Liver (tissue), 9 donors: Measurements from ENCODE around the gene TOGARAM2. TPM values are rescaled to one million over a fixed set of nuclear protein-coding genes. Genes with fewer than 3 reads are reported as not detected.

Experiments
- DNase-seq: peaks from one replicate; pipeline ENCODE4 v3.0.0-alpha.2; 2017; ENCODE audit warnings: low spot score
- H3K27ac ChIP-seq, 2 donors: one replicate each; pipeline ENCODE4 v1.7.0; 2013; ENCODE audit warnings: inconsistent platforms in 2 of 2, low read length in 2 of 2, control low read depth in 1 of 2, low read depth in 1 of 2, mild to moderate bottlenecking in 1 of 2
- H3K27me3 ChIP-seq, 4 donors: one replicate each; pipeline versions ENCODE4 v1.6.1 to v1.7.0; 2013; ENCODE audit warnings: low read length in 3 of 4, inconsistent platforms in 1 of 4, mild to moderate bottlenecking in 1 of 4, moderate library complexity in 1 of 4; ENCODE audit not compliant: control insufficient read depth in 4 of 4, insufficient read depth in 4 of 4
- H3K36me3 ChIP-seq, 4 donors: one replicate each; pipeline versions ENCODE4 v1.6.1 to v1.7.0; 2013; ENCODE audit warnings: low read length in 3 of 4, mild to moderate bottlenecking in 3 of 4, low read depth in 1 of 4, moderate library complexity in 1 of 4; ENCODE audit not compliant: control insufficient read depth in 4 of 4, insufficient read depth in 3 of 4
- H3K4me1 ChIP-seq, 4 donors: one replicate each; pipeline versions ENCODE4 v1.6.1 to v1.7.0; 2013; ENCODE audit warnings: low read length in 3 of 4, mild to moderate bottlenecking in 3 of 4, moderate library complexity in 1 of 4; ENCODE audit not compliant: control insufficient read depth in 4 of 4, insufficient read depth in 4 of 4
- H3K4me3 ChIP-seq, 3 donors: one replicate each; pipeline versions ENCODE4 v1.6.1 to v1.7.0; 2013; ENCODE audit warnings: low read length in 3 of 3, control low read depth in 1 of 3, low read depth in 1 of 3, mild to moderate bottlenecking in 1 of 3
- H3K9ac ChIP-seq, 2 donors: one replicate each; pipeline ENCODE4 v1.7.0; 2013; ENCODE audit warnings: low read length in 2 of 2, mild to moderate bottlenecking in 2 of 2, moderate library complexity in 2 of 2, control low read depth in 1 of 2, low read depth in 1 of 2
- H3K9me3 ChIP-seq, 4 donors: one replicate each; pipeline versions ENCODE4 v1.6.1 to v1.7.0; 2013; ENCODE audit warnings: low read length in 3 of 4; ENCODE audit not compliant: control insufficient read depth in 4 of 4
- EGR1 ChIP-seq, 2 donors: IDR thresholded peaks; 2 replicates each; pipeline ENCODE4 v1.6.1; 2016 to 2018; ENCODE audit warnings: antibody characterized with exemption in 2 of 2, low read depth in 2 of 2
- FOXA1 ChIP-seq: IDR thresholded peaks from 2 replicates; pipeline ENCODE4 v1.6.1; 2016; ENCODE audit warnings: antibody characterized with exemption
- FOXA2 ChIP-seq: IDR thresholded peaks from 2 replicates; pipeline ENCODE4 v1.6.1; 2016; ENCODE audit warnings: antibody characterized with exemption
- GABPA ChIP-seq, 2 donors: IDR thresholded peaks in 1 of 2; conservative IDR thresholded peaks in 1 of 2; 2 replicates each; pipeline ENCODE4 v1.6.1; 2016; ENCODE audit warnings: antibody characterized with exemption in 2 of 2, mild to moderate bottlenecking in 1 of 2, moderate library complexity in 1 of 2
- HNF4A ChIP-seq, 2 donors: conservative IDR thresholded peaks; 2 replicates each; pipeline ENCODE4 v1.6.1; 2016; ENCODE audit warnings: antibody characterized with exemption in 2 of 2, mild to moderate bottlenecking in 2 of 2
- HNF4G ChIP-seq: IDR thresholded peaks from 2 replicates; pipeline ENCODE4 v1.6.1; 2016; ENCODE audit warnings: antibody characterized with exemption
- JUND ChIP-seq, 2 donors: IDR thresholded peaks; 2 replicates each; pipeline ENCODE4 v1.6.1; 2016; ENCODE audit warnings: antibody characterized with exemption in 2 of 2
- NR2F2 ChIP-seq: IDR thresholded peaks from 2 replicates; pipeline ENCODE4 v1.6.1; 2016; ENCODE audit warnings: antibody characterized with exemption
- RAD21 ChIP-seq, 2 donors: IDR thresholded peaks; 2 replicates each; pipeline ENCODE4 v1.6.1; 2016; ENCODE audit warnings: antibody characterized with exemption in 2 of 2, mild to moderate bottlenecking in 2 of 2
- RXRA ChIP-seq, 2 donors: IDR thresholded peaks; 2 replicates each; pipeline ENCODE4 v1.6.1; 2017 to 2018; ENCODE audit warnings: antibody characterized with exemption in 2 of 2, mild to moderate bottlenecking in 1 of 2
- SP1 ChIP-seq: IDR thresholded peaks from 2 replicates; pipeline ENCODE4 v1.6.1; 2018; ENCODE audit warnings: antibody characterized with exemption, mild to moderate bottlenecking
- TAF1 ChIP-seq: conservative IDR thresholded peaks from 2 replicates; pipeline ENCODE4 v1.6.1; 2016; ENCODE audit warnings: antibody characterized with exemption, mild to moderate bottlenecking
- YY1 ChIP-seq: IDR thresholded peaks from 2 replicates; pipeline ENCODE4 v1.6.1; 2016; ENCODE audit warnings: antibody characterized with exemption, mild to moderate bottlenecking
- WGBS: extraction: QIAGEN DNeasy Blood & Tissue Kit; methylation state at CpG from one replicate; pipeline ENCODE4 v1.1.7; 2013; 5-methylcytosine and 5-hydroxymethylcytosine counted together
- polyA plus RNA-seq, 2 donors: library from polyadenylated mRNA; stranded (reverse) in 1 of 2; unstranded in 1 of 2; fragments of 200-250 nt in 1 of 2; fragments of >200 nt in 1 of 2; fragmentation: Nextera tagmentation in 1 of 2; extraction: Ambion mirVana in 1 of 2; gene quantifications; one replicate each; pipeline versions ENCODE4 v1.2.1 to v1.2.3, GENCODE V29; 2013 to 2015
- total RNA-seq, 2 donors: library from RNA; depleted of rRNA; stranded (reverse); fragments of >200 nt; gene quantifications; one replicate each; pipeline ENCODE4 v1.2.3, GENCODE V29; 2014
- TF ChIP-seq, protein P1 (sequence below): IDR thresholded peaks from 2 replicates; pipeline ENCODE4 v1.6.1; 2016; ENCODE audit warnings: antibody characterized with exemption, mild to moderate bottlenecking
- TF ChIP-seq, protein P2 (sequence below): fragments of 150-350 bp; IDR thresholded peaks from 2 replicates; pipeline ENCODE4 v1.5.1; 2017; ENCODE audit warnings: improper control_type of control experiment, low read depth, low read length; ENCODE audit not compliant: missing input control
- TF ChIP-seq, protein P3 (sequence below): IDR thresholded peaks from 2 replicates; pipeline ENCODE4 v1.6.1; 2016; ENCODE audit warnings: antibody characterized with exemption
- TF ChIP-seq, protein P4 (sequence below): IDR thresholded peaks from 2 replicates; pipeline ENCODE4 v1.6.1; 2016; ENCODE audit warnings: antibody characterized with exemption
- TF ChIP-seq, protein P5 (sequence below): IDR thresholded peaks from 2 replicates; pipeline ENCODE4 v1.6.1; 2016; ENCODE audit warnings: antibody characterized with exemption
- donor health status: healthy.
- donor health status: healthy.
- donor health status: healthy.
- donor health status: healthy.
- donor health status: healthy.

TOGARAM2 gene
- total and polyA plus RNA-seq, 4 donors = 0.15 to 0.42 (median 0.19) TPM; not detected in 1

DNA sequence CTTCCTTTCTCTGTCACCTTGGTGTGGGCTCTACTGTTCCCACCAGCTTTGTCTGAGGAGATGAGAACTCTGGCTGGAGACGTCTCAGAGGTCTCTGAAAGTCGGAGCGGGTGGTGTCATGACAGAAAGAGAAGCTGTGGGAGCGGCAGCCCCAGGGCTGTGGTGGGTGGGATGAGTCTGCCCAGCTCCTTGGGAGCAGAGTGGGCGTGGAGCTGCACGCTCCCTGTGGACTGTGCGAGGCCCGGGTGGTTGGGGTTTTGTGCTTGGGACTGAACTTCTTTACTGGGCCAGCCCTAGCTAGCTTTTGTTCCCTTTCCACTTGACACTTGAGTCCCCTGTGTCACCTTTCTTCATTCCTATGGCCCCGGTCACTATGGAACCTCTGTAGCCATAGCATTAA, 10.4 kb downstream of the TOGARAM2 start:
- no peak for DNase-seq
- Histone ChIP-seq H3K9ac (no peak overlapping the region), H3K36me3 (no peaks in the 10 kb centered on the region), H3K4me3 (no peak overlapping the region), H3K9me3 (no peaks in the 10 kb centered on the region), H3K27ac (no peak overlapping the region), H3K4me1 (no peaks in the 10 kb centered on the region), H3K27me3 (no peaks in the 10 kb centered on the region)
- TF ChIP-seq, protein P1, sequence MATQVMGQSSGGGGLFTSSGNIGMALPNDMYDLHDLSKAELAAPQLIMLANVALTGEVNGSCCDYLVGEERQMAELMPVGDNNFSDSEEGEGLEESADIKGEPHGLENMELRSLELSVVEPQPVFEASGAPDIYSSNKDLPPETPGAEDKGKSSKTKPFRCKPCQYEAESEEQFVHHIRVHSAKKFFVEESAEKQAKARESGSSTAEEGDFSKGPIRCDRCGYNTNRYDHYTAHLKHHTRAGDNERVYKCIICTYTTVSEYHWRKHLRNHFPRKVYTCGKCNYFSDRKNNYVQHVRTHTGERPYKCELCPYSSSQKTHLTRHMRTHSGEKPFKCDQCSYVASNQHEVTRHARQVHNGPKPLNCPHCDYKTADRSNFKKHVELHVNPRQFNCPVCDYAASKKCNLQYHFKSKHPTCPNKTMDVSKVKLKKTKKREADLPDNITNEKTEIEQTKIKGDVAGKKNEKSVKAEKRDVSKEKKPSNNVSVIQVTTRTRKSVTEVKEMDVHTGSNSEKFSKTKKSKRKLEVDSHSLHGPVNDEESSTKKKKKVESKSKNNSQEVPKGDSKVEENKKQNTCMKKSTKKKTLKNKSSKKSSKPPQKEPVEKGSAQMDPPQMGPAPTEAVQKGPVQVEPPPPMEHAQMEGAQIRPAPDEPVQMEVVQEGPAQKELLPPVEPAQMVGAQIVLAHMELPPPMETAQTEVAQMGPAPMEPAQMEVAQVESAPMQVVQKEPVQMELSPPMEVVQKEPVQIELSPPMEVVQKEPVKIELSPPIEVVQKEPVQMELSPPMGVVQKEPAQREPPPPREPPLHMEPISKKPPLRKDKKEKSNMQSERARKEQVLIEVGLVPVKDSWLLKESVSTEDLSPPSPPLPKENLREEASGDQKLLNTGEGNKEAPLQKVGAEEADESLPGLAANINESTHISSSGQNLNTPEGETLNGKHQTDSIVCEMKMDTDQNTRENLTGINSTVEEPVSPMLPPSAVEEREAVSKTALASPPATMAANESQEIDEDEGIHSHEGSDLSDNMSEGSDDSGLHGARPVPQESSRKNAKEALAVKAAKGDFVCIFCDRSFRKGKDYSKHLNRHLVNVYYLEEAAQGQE = no peak
- TF ChIP-seq RXRA (IDR thresholded peaks at IDR 0.05) (no peak), FOXA2 (no peak), SP1 (no peak), JUND (IDR thresholded peaks at IDR 0.05) (no peak), FOXA1 (no peak)
- 92% methylated on average over 9 of the region's 9 CpGs for whole genome bisulfite sequencing

DNA sequence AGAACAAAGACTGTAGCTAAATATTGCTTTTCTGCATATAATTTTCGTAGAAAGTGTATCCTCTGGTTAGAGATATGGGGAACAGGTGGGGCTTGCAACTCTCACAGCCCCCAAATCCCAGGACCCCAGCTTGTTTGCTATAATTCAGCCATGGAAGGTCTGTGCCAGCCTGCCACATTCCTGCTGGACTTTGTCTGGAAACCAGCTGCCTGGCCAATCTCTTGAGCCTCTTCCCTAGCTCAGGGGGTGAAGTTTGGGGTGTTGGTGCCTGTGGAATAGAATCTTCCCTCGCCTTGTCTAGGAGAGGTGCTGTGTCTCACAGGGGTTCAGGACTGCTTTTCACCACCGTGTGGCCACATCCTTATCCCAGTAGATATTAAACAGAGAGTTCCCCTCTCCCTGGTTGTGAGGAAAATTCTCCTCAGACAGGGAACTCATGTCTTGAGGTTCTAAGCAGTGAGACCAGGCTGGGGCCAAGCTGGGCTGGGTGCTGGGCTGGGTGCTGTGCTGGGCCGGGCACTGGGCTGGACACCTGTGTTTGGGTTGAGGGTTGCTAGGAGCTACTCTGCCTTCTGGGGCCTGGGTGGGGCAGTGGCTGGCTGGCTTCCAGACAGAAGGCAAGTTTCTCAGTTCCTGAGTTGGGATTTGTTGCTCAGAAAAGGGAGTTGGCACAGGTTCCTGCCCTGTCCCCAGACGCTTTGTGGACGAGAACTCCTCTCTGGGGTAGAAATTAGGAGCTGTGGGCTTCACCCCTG, 12.3 kb downstream of the TOGARAM2 start:
- peaks cover 0 to 3% (median 0%) of the 10 kb centered on the region in 4 donors for H3K27me3 ChIP-seq
- no peaks in the 10 kb centered on the region for H3K9me3 ChIP-seq
- no peak for DNase-seq
- no peaks in the 10 kb centered on the region for H3K4me1 ChIP-seq
- 76% methylated on average over 6 of the region's 6 CpGs for WGBS
- H3K9ac ChIP-seq = no peak overlapping the region
- H3K27ac ChIP-seq = no peak overlapping the region
- no peaks in the 10 kb centered on the region for H3K36me3 ChIP-seq
- H3K4me3 ChIP-seq = no peak overlapping the region
- no peak for TF ChIP-seq NR2F2
- TF ChIP-seq RXRA (IDR thresholded peaks at IDR 0.05) = no peak
- TF ChIP-seq RAD21 (IDR thresholded peaks at IDR 0.05) = no peak
- TF ChIP-seq FOXA2 = no peak
- TF ChIP-seq, protein P2, sequence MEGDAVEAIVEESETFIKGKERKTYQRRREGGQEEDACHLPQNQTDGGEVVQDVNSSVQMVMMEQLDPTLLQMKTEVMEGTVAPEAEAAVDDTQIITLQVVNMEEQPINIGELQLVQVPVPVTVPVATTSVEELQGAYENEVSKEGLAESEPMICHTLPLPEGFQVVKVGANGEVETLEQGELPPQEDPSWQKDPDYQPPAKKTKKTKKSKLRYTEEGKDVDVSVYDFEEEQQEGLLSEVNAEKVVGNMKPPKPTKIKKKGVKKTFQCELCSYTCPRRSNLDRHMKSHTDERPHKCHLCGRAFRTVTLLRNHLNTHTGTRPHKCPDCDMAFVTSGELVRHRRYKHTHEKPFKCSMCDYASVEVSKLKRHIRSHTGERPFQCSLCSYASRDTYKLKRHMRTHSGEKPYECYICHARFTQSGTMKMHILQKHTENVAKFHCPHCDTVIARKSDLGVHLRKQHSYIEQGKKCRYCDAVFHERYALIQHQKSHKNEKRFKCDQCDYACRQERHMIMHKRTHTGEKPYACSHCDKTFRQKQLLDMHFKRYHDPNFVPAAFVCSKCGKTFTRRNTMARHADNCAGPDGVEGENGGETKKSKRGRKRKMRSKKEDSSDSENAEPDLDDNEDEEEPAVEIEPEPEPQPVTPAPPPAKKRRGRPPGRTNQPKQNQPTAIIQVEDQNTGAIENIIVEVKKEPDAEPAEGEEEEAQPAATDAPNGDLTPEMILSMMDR = no peak
- no peak for TF ChIP-seq HNF4G
- TF ChIP-seq FOXA1 = no peak
- TF ChIP-seq TAF1 = no peak
- no peak for TF ChIP-seq SP1
- TF ChIP-seq, protein P3, sequence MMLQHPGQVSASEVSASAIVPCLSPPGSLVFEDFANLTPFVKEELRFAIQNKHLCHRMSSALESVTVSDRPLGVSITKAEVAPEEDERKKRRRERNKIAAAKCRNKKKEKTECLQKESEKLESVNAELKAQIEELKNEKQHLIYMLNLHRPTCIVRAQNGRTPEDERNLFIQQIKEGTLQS = no peak
- TF ChIP-seq EGR1 (IDR thresholded peaks at IDR 0.05; ENCODE audit: low read depth in 2 of 2) = no peak
- TF ChIP-seq, protein P1 = no peak
- no peak for TF ChIP-seq YY1
- no peak for TF ChIP-seq JUND (IDR thresholded peaks at IDR 0.05)
- TF ChIP-seq HNF4A (conservative IDR thresholded peaks at IDR 0.05) = no peak
- no peak for TF ChIP-seq GABPA (IDR thresholded peaks at IDR 0.05 in 1 of 2, conservative IDR thresholded peaks at IDR 0.05 in 1 of 2)
- TF ChIP-seq, protein P4, sequence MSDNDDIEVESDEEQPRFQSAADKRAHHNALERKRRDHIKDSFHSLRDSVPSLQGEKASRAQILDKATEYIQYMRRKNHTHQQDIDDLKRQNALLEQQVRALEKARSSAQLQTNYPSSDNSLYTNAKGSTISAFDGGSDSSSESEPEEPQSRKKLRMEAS = no peak
- TF ChIP-seq, protein P5, sequence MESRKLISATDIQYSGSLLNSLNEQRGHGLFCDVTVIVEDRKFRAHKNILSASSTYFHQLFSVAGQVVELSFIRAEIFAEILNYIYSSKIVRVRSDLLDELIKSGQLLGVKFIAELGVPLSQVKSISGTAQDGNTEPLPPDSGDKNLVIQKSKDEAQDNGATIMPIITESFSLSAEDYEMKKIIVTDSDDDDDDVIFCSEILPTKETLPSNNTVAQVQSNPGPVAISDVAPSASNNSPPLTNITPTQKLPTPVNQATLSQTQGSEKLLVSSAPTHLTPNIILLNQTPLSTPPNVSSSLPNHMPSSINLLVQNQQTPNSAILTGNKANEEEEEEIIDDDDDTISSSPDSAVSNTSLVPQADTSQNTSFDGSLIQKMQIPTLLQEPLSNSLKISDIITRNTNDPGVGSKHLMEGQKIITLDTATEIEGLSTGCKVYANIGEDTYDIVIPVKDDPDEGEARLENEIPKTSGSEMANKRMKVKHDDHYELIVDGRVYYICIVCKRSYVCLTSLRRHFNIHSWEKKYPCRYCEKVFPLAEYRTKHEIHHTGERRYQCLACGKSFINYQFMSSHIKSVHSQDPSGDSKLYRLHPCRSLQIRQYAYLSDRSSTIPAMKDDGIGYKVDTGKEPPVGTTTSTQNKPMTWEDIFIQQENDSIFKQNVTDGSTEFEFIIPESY = no peak
